HG03469 (cell line): ENCODE data around the gene GPC5.

Experiments used
- ATAC-seq: cut with Tn5 transposase; IDR thresholded peaks from one replicate; pipeline ENCODE4 v1.9.1; 2021; ENCODE audit warnings: mild to moderate bottlenecking, moderate library complexity, moderate number of reproducible peaks; ENCODE audit not compliant: unreplicated experiment

GPC5 gene

GRCh38 chr13:91930687-91931086, 532.3 kb downstream of the GPC5 start:
- no peak for ATAC-seq

GRCh38 chr13:91934354-91934753, 535.9 kb downstream of the GPC5 start:
- ATAC-seq: no peak

- no peak for ATAC-seq
Measured at GRCh38 chr13:91946498-91947070, 548.2 kb downstream of the GPC5 start.

- ATAC-seq: no peak
Measured at GRCh38 chr13:91948736-91949135, 550.3 kb downstream of the GPC5 start.

- no peak for ATAC-seq
Measured at GRCh38 chr13:91950803-91951202, 552.4 kb downstream of the GPC5 start.

GRCh38 chr13:91955546-91956355, 557.3 kb downstream of the GPC5 start:
- no peak for ATAC-seq

GRCh38 chr13:91960947-91961346, 562.5 kb downstream of the GPC5 start:
- no peak for ATAC-seq

- ATAC-seq: no peak
Measured at GRCh38 chr13:91962946-91963345, 564.5 kb downstream of the GPC5 start.

GRCh38 chr13:91965511-91965910, 567.1 kb downstream of the GPC5 start:
- no peak for ATAC-seq

GRCh38 chr13:91978571-91978970, 580.1 kb downstream of the GPC5 start:
- no peak for ATAC-seq

GRCh38 chr13:91986761-91987483, 588.5 kb downstream of the GPC5 start:
- no peak for ATAC-seq

- no peak for ATAC-seq
Measured at GRCh38 chr13:91988331-91988730, 589.9 kb downstream of the GPC5 start.

GRCh38 chr13:92012787-92013186, 614.4 kb downstream of the GPC5 start:
- no peak for ATAC-seq

GRCh38 chr13:92017737-92018136, 619.3 kb downstream of the GPC5 start:
- no peak for ATAC-seq

- no peak for ATAC-seq
Measured at GRCh38 chr13:92028695-92029094, 630.3 kb downstream of the GPC5 start.

- no peak for ATAC-seq
Measured at GRCh38 chr13:92029641-92030040, 631.2 kb downstream of the GPC5 start.

- no peak for ATAC-seq
Measured at GRCh38 chr13:92038905-92039304, 640.5 kb downstream of the GPC5 start.

GRCh38 chr13:92042522-92042921, 644.1 kb downstream of the GPC5 start:
- ATAC-seq: no peak

- ATAC-seq: no peak
Measured at GRCh38 chr13:92044351-92044750, 645.9 kb downstream of the GPC5 start.

GRCh38 chr13:92054389-92054788, 656.0 kb downstream of the GPC5 start:
- no peak for ATAC-seq

GRCh38 chr13:92074658-92075057, 676.2 kb downstream of the GPC5 start:
- ATAC-seq: no peak

GRCh38 chr13:92097337-92097903, 699.0 kb downstream of the GPC5 start:
- ATAC-seq: no peak
